ENCODE results near the gene INS.

The INS gene

DNA sequence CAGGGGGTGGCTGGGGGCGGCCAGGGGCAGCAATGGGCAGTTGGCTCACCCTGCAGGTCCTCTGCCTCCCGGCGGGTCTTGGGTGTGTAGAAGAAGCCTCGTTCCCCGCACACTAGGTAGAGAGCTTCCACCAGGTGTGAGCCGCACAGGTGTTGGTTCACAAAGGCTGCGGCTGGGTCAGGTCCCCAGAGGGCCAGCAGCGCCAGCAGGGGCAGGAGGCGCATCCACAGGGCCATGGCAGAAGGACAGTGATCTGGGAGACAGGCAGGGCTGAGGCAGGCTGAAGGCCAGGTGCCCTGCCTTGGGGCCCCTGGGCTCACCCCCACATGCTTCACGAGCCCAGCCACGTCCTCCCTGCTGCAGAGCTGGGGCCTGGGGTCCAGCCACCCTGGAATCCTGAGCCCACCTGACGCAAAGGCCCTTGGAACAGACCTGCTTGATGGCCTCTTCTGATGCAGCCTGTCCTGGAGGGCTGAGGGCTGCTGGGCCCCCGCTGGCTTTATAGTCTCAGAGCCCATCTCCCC lies at the start of gene INS:
Gene INS, minus strand, starts transcription at position 474 of the 524 bp plus-strand sequence. Its CDS starts 238 bp downstream, at position 236.
- H3K4me3 ChIP-seq (ENCODE audit: low read length): no peak within 1 kb of the TSS
- DNase-seq (ENCODE audit: low read depth): no peak
- no peak for TF ChIP-seq CTCF (conservative IDR thresholded peaks at IDR 0.05; ENCODE audit: low read depth, low read length)

DNA sequence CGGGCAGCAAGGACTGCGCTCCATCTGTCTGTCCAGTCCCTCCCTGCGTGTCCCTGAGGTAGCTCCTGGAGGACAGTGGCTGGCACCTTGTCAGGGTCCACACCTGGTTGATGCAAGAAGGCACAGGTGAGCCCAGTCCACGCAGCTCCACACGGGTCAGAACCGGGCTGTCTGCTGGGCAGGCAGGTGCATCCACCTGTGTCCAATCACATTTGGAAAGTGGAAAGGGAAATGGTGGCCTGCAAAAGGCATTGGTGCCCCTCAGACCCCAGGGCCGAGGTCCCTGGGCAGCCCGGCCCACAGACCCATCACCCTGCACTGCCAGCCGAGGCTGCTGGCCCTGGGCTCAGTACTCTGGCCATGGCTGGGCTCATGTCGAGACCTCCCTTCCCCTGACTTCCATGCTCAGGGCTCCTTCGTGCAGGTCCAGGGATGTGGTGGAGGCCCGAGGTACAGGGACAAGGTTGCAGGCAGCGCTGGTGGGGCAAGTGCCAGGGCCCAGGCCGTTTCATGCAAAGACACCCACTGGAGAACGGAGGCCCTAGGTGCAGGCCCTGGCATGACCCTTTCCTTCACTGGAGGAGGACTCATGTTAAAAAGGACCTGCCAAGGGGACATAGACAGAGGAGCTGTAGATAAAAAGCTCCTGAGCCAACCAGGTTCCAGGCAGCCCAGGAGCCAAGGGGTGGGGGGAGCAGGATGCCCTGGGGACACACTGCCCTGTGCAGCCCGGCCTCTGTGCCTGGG lies 49.5 kb upstream of the INS start:
- no peak for DNase-seq (ENCODE audit: low read depth)
- TF ChIP-seq CTCF (conservative IDR thresholded peaks at IDR 0.05; ENCODE audit: low read depth, low read length): no peak
- H3K4me3 ChIP-seq (ENCODE audit: low read length): no peak overlapping the region

- TF ChIP-seq CTCF (conservative IDR thresholded peaks at IDR 0.05; ENCODE audit: low read depth, low read length): no peak
- DNase-seq (ENCODE audit: low read depth): no peak
- H3K4me3 ChIP-seq (ENCODE audit: low read length): no peak overlapping the region
Observed at GRCh38 chr11:2209900-2210321, 48.9 kb upstream of the INS start.

DNA sequence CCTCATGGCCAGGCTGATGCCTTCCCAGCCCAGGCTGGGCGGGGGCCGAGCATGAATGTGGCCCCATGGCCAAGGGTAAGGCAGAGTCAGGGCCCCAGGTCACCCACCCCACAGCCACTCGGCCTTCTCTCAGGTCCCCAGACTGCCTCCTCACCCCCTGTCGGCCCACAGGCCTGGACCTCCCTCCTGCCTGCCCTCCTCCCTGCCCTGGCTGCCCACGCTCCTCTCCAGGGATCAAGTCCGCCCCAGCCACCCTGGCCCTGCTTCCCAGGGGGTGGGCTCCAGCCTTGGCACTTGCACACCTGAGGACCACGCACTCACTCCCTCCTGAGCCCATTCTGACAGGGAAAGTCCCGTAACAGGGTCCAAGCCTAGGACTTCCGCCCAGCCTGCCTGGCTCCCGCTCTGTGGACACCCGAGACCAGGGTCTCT lies 48.4 kb upstream of the INS start:
- no peak overlapping the region for H3K4me3 ChIP-seq (ENCODE audit: low read length)
- DNase-seq (ENCODE audit: low read depth): no peak
- no peak for TF ChIP-seq CTCF (conservative IDR thresholded peaks at IDR 0.05; ENCODE audit: low read depth, low read length)

DNA sequence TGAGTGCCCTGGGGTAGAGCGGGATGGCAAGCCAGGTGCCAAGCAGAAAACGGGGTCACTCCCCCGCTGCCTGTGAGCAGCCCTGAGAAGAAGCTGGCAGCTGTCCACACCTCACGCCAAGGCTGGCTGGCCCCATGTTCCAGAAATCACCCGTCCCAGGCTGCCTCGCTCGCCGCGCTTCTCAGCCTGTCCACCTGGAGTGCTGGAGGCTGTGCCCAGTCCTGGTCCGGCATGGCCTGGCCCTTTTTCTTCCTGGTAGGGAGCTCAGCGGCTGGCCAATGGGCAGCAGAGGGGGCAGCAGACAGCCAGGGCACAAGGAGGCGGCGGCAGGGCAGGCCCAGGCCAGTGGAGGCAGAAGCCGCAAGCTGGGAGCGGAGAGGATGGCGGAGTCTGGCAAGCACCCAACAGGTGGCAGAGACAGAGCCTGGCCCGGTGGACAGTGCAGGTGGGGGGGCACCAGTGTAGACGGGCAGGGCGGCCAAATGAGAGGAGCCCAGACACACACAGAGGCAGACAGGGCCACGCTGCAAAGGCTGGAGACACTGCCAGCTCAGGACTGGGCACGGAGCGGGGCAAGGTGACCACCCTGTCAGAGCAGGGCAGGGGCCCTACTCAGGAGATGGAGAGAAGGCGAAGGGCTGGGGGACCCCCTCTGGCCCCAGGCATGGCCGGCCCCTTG lies 47.8 kb upstream of the INS start:
- peak; percentile 16 for TF ChIP-seq CTCF (conservative IDR thresholded peaks at IDR 0.05; ENCODE audit: low read depth, low read length)
- H3K4me3 ChIP-seq (ENCODE audit: low read length): no peak overlapping the region
- DNase-seq (ENCODE audit: low read depth): no peak

GRCh38 chr11:2207773-2208621 lies 47.0 kb upstream of the INS start:
- no peak for TF ChIP-seq CTCF (conservative IDR thresholded peaks at IDR 0.05; ENCODE audit: low read depth, low read length)
- no peak for DNase-seq (ENCODE audit: low read depth)
- H3K4me3 ChIP-seq (ENCODE audit: low read length): no peak overlapping the region
